LNCaP clone FGC (cell line): ENCODE measurements around the gene TP73.

ENCODE experiments used
- DNase-seq: peaks from one replicate; pipeline ENCODE4 v3.0.0-alpha.2; 2011; ENCODE audit warnings: low read depth
- H3K4me3 ChIP-seq: 2 replicates; pipeline ENCODE4 v1.5.1; 2011; ENCODE audit warnings: mild to moderate bottlenecking, low read depth, low read length, control low read depth
- TF ChIP-seq, protein P1 (sequence below): IDR thresholded peaks from 2 replicates; pipeline ENCODE4 v1.5.1; 2012; ENCODE audit warnings: mild to moderate bottlenecking; ENCODE audit not compliant: control insufficient read depth, insufficient read depth; ENCODE audit errors: extremely low read depth

The TP73 gene

DNA sequence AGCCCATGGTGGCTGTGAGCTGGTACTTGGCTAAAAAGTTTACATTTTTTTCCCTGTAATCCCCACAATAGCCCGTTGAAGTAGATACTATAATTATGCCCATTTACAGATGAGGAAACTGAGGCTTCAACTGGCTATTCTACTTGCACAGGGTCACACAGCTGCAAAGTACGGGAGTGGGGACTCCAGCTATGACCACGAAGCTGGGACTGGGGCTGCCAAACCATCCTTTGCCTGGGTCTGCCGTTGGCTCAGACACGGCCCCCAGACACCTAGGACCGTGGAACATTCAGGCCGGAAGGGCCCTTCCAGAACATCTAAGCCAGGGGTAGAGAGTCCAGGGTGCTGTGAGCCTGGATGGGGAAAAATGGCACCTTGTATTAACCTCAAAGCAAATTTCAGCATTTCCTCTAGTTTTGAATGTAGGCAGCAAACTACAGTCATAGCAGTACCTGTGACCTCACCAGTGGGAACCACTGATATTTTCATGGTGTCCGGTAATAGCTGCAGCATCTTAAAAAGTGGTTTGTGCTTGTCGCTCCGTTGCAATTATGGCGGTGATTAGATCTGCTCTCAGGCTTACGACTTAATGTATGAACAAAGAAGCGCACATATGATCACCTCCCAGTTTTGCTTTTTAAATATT lies 4.3 kb downstream of the TP73 start:
- no peak overlapping the region for H3K4me3 ChIP-seq
- no peak for DNase-seq
- TF ChIP-seq, protein P1, sequence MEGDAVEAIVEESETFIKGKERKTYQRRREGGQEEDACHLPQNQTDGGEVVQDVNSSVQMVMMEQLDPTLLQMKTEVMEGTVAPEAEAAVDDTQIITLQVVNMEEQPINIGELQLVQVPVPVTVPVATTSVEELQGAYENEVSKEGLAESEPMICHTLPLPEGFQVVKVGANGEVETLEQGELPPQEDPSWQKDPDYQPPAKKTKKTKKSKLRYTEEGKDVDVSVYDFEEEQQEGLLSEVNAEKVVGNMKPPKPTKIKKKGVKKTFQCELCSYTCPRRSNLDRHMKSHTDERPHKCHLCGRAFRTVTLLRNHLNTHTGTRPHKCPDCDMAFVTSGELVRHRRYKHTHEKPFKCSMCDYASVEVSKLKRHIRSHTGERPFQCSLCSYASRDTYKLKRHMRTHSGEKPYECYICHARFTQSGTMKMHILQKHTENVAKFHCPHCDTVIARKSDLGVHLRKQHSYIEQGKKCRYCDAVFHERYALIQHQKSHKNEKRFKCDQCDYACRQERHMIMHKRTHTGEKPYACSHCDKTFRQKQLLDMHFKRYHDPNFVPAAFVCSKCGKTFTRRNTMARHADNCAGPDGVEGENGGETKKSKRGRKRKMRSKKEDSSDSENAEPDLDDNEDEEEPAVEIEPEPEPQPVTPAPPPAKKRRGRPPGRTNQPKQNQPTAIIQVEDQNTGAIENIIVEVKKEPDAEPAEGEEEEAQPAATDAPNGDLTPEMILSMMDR: no peak

DNA sequence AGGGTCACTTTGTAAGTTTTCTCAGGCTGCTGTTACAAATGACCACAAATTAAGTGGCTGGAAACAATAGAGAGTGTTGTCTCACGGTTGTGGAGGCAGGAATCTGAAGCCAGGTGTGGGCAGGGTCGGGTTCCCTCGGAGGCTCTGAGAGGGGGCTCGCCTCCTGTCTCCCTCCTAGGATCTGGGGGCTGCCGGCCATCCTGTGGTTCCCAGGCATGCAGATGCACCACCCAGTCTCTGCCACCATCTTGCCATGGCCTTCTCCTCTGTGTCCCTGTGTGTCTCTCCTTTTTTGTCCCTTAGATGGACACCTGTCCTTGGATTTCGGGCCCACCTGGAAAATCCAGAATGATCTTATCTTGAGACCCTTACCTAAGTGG lies 4.8 kb downstream of the TP73 start:
- no peak overlapping the region for H3K4me3 ChIP-seq
- TF ChIP-seq, protein P1: no peak
- DNase-seq: no peak

DNA sequence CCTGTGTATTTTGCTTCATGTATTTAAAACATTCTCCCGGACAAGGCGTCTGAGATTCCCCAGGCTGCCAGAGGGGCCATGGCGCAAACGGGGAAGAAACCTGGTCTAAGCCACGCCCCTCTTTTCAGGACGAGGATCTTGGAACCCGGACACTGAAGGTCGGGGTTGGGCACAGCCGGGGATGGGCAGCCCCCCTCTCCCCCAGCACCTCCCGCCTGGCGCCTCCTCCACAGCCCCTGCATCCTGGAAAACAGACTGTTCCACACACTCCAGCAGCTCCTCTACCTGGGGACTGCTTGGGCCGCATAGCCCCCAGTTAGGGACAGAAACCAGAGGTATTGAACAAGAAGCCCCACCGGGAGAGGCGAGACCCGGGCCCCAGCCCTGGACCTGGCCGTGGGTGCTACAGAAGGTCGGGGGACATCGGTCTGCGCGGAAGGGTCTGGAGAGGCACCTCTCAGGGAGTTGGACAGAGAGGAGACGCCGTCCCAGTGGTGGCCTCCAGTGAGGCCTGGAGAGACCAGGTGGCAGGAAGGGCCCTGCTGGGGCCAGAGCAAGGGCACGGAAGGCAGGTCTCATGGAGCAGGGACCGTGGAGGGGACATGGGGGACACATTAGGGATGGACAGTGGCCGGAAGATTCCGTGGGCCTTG lies 5.4 kb downstream of the TP73 start:
- no peak overlapping the region for H3K4me3 ChIP-seq
- DNase-seq: no peak
- TF ChIP-seq, protein P1: no peak

DNA sequence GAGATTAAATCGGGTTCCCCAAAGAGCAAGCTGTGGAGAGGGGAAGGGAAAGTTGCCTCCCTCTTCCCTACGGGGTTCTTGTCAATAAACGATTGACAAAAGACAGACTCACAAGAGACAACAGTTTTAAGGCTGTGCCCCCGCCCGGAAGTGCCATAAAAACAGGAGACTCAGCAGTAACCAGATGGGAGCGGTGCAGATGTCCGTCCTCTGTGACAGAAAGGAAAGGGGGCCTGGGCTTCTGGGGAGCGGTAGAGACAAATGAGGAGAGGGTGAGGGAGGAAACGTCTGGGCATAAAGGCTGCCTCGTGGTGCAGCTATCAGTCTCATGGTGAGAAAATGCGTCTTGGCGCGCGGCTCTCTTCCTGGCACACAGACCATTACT lies 5.9 kb downstream of the TP73 start:
- no peak overlapping the region for H3K4me3 ChIP-seq
- TF ChIP-seq, protein P1: no peak
- no peak for DNase-seq

DNA sequence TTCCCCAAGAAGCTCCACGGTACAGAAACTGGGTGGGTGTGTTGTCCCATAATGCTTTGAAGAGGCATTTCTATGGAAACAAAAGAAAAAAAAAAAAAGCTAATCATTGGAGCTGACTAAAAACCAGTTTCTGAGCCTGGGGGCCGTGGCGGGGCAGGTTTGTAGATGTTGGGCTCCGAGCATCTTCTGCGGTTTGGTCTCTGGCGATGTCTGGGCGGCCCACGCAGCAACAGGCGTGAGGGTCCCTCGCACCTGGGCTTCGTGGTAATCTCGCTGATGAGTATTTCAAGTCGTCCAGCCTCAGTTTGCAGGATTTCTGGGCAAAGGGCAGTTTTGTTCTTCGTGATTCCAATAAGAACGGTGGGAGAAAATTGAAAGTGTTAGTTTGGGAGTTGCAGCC lies 6.8 kb downstream of the TP73 start:
- TF ChIP-seq, protein P1: no peak
- no peak for DNase-seq
- H3K4me3 ChIP-seq: no peak overlapping the region

DNA sequence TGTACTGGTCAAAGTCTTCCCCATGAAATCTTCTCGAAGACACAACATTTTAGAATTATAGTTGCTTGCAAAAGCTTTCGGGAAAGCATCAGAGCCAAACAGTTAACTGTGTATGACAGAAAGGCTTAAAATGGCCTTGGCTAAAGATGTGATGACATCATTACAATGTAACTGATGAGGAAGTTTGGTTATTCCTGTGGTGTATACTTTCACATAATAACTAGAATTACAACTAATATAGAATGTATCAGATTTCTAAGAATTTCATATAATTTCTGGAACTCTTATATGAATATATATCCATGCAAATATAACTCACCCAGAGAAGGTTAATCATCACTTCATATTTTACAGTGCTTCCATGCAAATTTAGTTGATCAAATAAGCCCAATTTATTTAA lies 8.4 kb downstream of the TP73 start:
- no peak for DNase-seq
- no peak overlapping the region for H3K4me3 ChIP-seq
- TF ChIP-seq, protein P1: no peak

DNA sequence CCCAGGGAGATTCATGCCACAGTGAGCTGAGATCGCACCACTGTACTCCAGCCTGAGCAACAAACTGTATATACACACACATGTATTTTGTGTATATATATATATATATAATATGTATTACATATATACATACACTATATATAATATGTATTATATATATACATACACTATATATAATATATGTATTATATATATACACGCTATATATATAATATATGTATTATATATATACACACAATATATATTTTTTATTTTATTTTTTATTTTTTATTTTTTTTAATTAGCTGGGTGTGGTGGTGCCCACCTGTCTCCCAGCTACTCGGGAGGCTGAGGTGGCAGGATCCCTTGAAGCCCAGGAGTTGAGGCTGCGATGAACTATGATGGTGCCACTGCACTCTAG lies 9.3 kb downstream of the TP73 start:
- TF ChIP-seq, protein P1: no peak
- H3K4me3 ChIP-seq: no peak overlapping the region
- no peak for DNase-seq
